ENCODE results near the gene KRT7. TPM values are rescaled to one million over a fixed set of nuclear protein-coding genes. Genes with fewer than 3 reads are reported as not detected.

KRT7 gene
- total and polyA plus RNA-seq, 2 experiments from 2014 or later, result 11.0 to 17.4 TPM

GRCh38 chr12:52274521-52275120 lies 41.6 kb downstream of the KRT7 start, which contains the start of gene KRT86:
TSS of gene KRT86 (plus strand) at chr12:52274645. CDS start at chr12:52301917, 27,272 bp downstream.
- Histone ChIP-seq H3K79me2 (ENCODE audit: insufficient read depth) (no peaks in the 10 kb centered on the region), H3K27me3 (replicated peaks; ENCODE audit: insufficient read depth) (no peaks in the 10 kb centered on the region), H3F3A (ENCODE audit: insufficient read depth) (peaks cover 5% of the 10 kb centered on the region), H4K20me1 (ENCODE audit: insufficient read depth) (no peaks in the 10 kb centered on the region), H3K4me2 (ENCODE audit: unreplicated experiment) (no peak within 1 kb of the TSS), H3K4me1 (ENCODE audit: insufficient read depth) (peaks cover 11% of the 10 kb centered on the region), H3K4me3 (no peak within 1 kb of the TSS), H3K9me2 (ENCODE audit: insufficient read depth) (no peaks in the 10 kb centered on the region), H2AFZ (no peak within 1 kb of the TSS), H3K36me3 (ENCODE audit: low read depth) (no peaks in the 10 kb centered on the region), H3K9ac (no peak within 1 kb of the TSS), H3K9me3 (ENCODE audit: low read depth) (no peaks in the 10 kb centered on the region), H3K27ac (no peak within 1 kb of the TSS)
- no peak for TF ChIP-seq EZH2phosphoT487 (IDR thresholded peaks at IDR 0.05; ENCODE audit: insufficient read depth, low read depth)
- no peak for TF ChIP-seq EZH2 (IDR thresholded peaks at IDR 0.05; ENCODE audit: insufficient read depth, poor library complexity, severe bottlenecking)
- 48 to 57% methylated on average over 3 of the region's 3 CpGs for WGBS, 2 experiments (ENCODE audit: low coverage in 1 of 2, low lambda C conversion rate in 2 of 2, missing lambda C conversion rate in 2 of 2)
- in situ Hi-C loops (cut with MboI), result no loop called here
- peak; percentile 26 for DNase-seq

DNA sequence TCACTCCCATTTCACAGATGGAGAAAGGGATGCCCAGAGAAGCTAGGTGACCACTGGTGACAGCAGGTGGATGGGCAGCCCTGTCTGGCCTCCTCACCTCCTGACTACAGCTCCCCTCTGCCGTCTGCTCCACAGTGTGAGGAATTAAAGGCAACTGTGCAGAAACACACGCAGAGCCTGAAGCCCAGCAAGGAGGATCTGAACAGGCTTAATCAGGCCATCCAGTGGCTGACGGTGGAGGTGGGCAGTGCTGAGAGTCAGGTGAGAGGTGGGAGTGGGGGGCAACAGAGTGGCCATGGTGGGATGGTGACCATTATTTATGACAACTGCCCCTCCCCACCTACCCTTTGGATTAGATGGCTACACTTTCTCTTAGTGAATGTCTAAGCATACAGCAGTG lies 42.6 kb downstream of the KRT7 start:
- Histone ChIP-seq H3K36me3 (ENCODE audit: low read depth) (no peaks in the 10 kb centered on the region), H2AFZ (no peak overlapping the region), H3K9ac (no peak overlapping the region), H3K27ac (no peak overlapping the region), H3K4me1 (ENCODE audit: insufficient read depth) (peaks cover 21% of the 10 kb centered on the region), H3K4me3 (no peak overlapping the region), H3K79me2 (ENCODE audit: insufficient read depth) (no peaks in the 10 kb centered on the region), H3K9me3 (ENCODE audit: low read depth) (no peaks in the 10 kb centered on the region), H3K4me2 (ENCODE audit: unreplicated experiment) (no peak overlapping the region), H3K27me3 (replicated peaks; ENCODE audit: insufficient read depth) (no peaks in the 10 kb centered on the region), H4K20me1 (ENCODE audit: insufficient read depth) (no peaks in the 10 kb centered on the region), H3F3A (ENCODE audit: insufficient read depth) (peaks cover 15% of the 10 kb centered on the region), H3K9me2 (ENCODE audit: insufficient read depth) (no peaks in the 10 kb centered on the region)
- DNase-seq, result no peak
- in situ Hi-C loops (cut with MboI), result no loop called here
- WGBS, 2 experiments (ENCODE audit: low coverage in 1 of 2, low lambda C conversion rate in 2 of 2, missing lambda C conversion rate in 2 of 2), result 79 to 84% methylated on average over 3 of the region's 3 CpGs
- no peak for TF ChIP-seq EZH2 (IDR thresholded peaks at IDR 0.05; ENCODE audit: insufficient read depth, poor library complexity, severe bottlenecking)
- no peak for TF ChIP-seq EZH2phosphoT487 (IDR thresholded peaks at IDR 0.05; ENCODE audit: insufficient read depth, low read depth)

GRCh38 chr12:52277486-52278245 lies 44.6 kb downstream of the KRT7 start:
- H3K4me2 ChIP-seq (ENCODE audit: unreplicated experiment), result no peak overlapping the region
- TF ChIP-seq EZH2 (IDR thresholded peaks at IDR 0.05; ENCODE audit: insufficient read depth, poor library complexity, severe bottlenecking) (no peak), EZH2phosphoT487 (IDR thresholded peaks at IDR 0.05; ENCODE audit: insufficient read depth, low read depth) (no peak)
- WGBS, 2 experiments (ENCODE audit: low coverage in 1 of 2, low lambda C conversion rate in 2 of 2, missing lambda C conversion rate in 2 of 2), result 94 to 97% methylated on average over 9 of the region's 9 CpGs
- in situ Hi-C loops (cut with MboI), result no loop called here
- H3F3A ChIP-seq (ENCODE audit: insufficient read depth), result peaks cover 25% of the 10 kb centered on the region
- peaks cover 31% of the 10 kb centered on the region for H3K4me1 ChIP-seq (ENCODE audit: insufficient read depth)
- H3K9me2 ChIP-seq (ENCODE audit: insufficient read depth), result no peaks in the 10 kb centered on the region
- DNase-seq, result no peak
- no peak overlapping the region for H3K27ac ChIP-seq
- H3K9ac ChIP-seq, result no peak overlapping the region
- no peaks in the 10 kb centered on the region for H3K9me3 ChIP-seq (ENCODE audit: low read depth)
- no peaks in the 10 kb centered on the region for H4K20me1 ChIP-seq (ENCODE audit: insufficient read depth)
- no peak overlapping the region for H3K4me3 ChIP-seq
- H2AFZ ChIP-seq, result no peak overlapping the region
- H3K36me3 ChIP-seq (ENCODE audit: low read depth), result no peaks in the 10 kb centered on the region
- H3K27me3 ChIP-seq (replicated peaks; ENCODE audit: insufficient read depth), result no peaks in the 10 kb centered on the region
- no peaks in the 10 kb centered on the region for H3K79me2 ChIP-seq (ENCODE audit: insufficient read depth)

GRCh38 chr12:52278575-52279421 lies 45.8 kb downstream of the KRT7 start:
- peak overlapping the region; percentile 92 for H3K9ac ChIP-seq
- DNase-seq, result peak; percentile 81
- 47% methylated on average over 16 to 17 of the region's 32 CpGs for WGBS, 2 experiments (ENCODE audit: low coverage in 1 of 2, low lambda C conversion rate in 2 of 2, missing lambda C conversion rate in 2 of 2)
- H2AFZ ChIP-seq, result peak overlapping the region; percentile 94
- in situ Hi-C loops (cut with MboI), result no loop called here
- no peak for TF ChIP-seq EZH2 (IDR thresholded peaks at IDR 0.05; ENCODE audit: insufficient read depth, poor library complexity, severe bottlenecking)
- no peak for TF ChIP-seq EZH2phosphoT487 (IDR thresholded peaks at IDR 0.05; ENCODE audit: insufficient read depth, low read depth)
- H3K36me3 ChIP-seq (ENCODE audit: low read depth), result no peaks in the 10 kb centered on the region
- H3K4me2 ChIP-seq (ENCODE audit: unreplicated experiment), result peak overlapping the region; percentile 92
- H3K4me1 ChIP-seq (ENCODE audit: insufficient read depth), result peaks cover 31% of the 10 kb centered on the region
- H3K79me2 ChIP-seq (ENCODE audit: insufficient read depth), result no peaks in the 10 kb centered on the region
- H3K4me3 ChIP-seq, result peak overlapping the region; percentile 63
- peak overlapping the region; percentile 100 for H3K27ac ChIP-seq
- H3K9me2 ChIP-seq (ENCODE audit: insufficient read depth), result no peaks in the 10 kb centered on the region
- H3F3A ChIP-seq (ENCODE audit: insufficient read depth), result peaks cover 25% of the 10 kb centered on the region
- H4K20me1 ChIP-seq (ENCODE audit: insufficient read depth), result no peaks in the 10 kb centered on the region
- no peaks in the 10 kb centered on the region for H3K27me3 ChIP-seq (replicated peaks; ENCODE audit: insufficient read depth)
- no peaks in the 10 kb centered on the region for H3K9me3 ChIP-seq (ENCODE audit: low read depth)

Measured in GM23248 (cell line).